HepG2 (cell line): ENCODE data around the gene IL10. TPM values are rescaled to one million over a fixed set of nuclear protein-coding genes. Genes with fewer than 3 reads are reported as not detected.

Source experiments
- ATAC-seq: fragments of 200-7000 bp; cut with Tn5 transposase; 3 replicates; pipeline ENCODE4 v1.9.1; 2020; ENCODE audit warnings: mild to moderate bottlenecking, moderate library complexity
- BruUV-seq: library from RNA; stranded (reverse); fragments of 400-500 nt; replicated peaks from 2 replicates; lab custom pipeline; 2021; lab: Mats Ljungman, UMichigan
- CTCF ChIA-PET: fragments of 300-600 bp; formaldehyde crosslinking; extraction: SDS; loops from one replicate; lab custom pipeline; 2021; ENCODE audit warnings: low total read pairs, inconsistent platforms, low intra/inter-chr PET ratio; lab: Yijun Ruan, JAX
- POLR2A ChIA-PET: fragments of 350-600 bp; sonication (Branson Sonifier 250); formaldehyde crosslinking; loops from one replicate; lab custom pipeline; 2020; ENCODE audit warnings: antibody characterized with exemption, inconsistent platforms; lab: Yijun Ruan, JAX
- DNase-seq: peaks from one replicate; pipeline ENCODE4 v3.0.0-alpha.2; 2015; ENCODE audit warnings: low spot score
- FAIRE-seq: peaks from 3 replicates; lab custom pipeline; 2011; peaks lifted over from hg19 to GRCh38; lab: Jason Lieb, UNC
- H2AFZ ChIP-seq: one replicate; pipeline ENCODE4 v1.6.1; 2011; ENCODE audit warnings: low read length, inconsistent platforms
- H3K27ac ChIP-seq: fragments of 300-600 bp; 3 replicates; pipeline ENCODE4 v1.8.0; 2011; ENCODE audit warnings: mixed run types, mild to moderate bottlenecking, mixed read lengths, low read length, inconsistent platforms; ENCODE audit not compliant: insufficient read depth; ENCODE audit errors: extremely low read length
- H3K27me3 ChIP-seq, 2 experiments: fragments of 200-600 bp in 1 of 2; 2 replicates in 1 of 2; 3 replicates in 1 of 2; pipeline versions ENCODE4 v1.6.0 to v1.8.0; 2011; ENCODE audit warnings: low read length in 2 of 2, mild to moderate bottlenecking in 2 of 2, moderate library complexity in 2 of 2, inconsistent platforms in 1 of 2; ENCODE audit not compliant: insufficient read depth in 2 of 2, control insufficient read depth in 1 of 2
- H3K36me3 ChIP-seq, 2 experiments: fragments of 200-600 bp in 1 of 2; replicated peaks in 1 of 2; 2 replicates in 1 of 2; 3 replicates in 1 of 2; pipeline versions ENCODE4 v1.5.1 to v1.8.0; 2011; ENCODE audit warnings: low read length in 2 of 2, inconsistent platforms in 1 of 2; ENCODE audit not compliant: insufficient read depth in 2 of 2, control insufficient read depth in 1 of 2
- H3K4me1 ChIP-seq: 2 replicates; pipeline ENCODE4 v1.5.1; 2012; ENCODE audit warnings: low read length, inconsistent platforms; ENCODE audit not compliant: insufficient read depth
- H3K4me2 ChIP-seq: 2 replicates; pipeline ENCODE4 v1.6.0; 2011; ENCODE audit warnings: low read depth, low read length, inconsistent platforms
- H3K4me3 ChIP-seq, 3 experiments: fragments of 200-600 bp in 1 of 3; sonication (generic), shearing (Covaris generic) in 1 of 3; replicated peaks in 1 of 3; 2 replicates each; pipeline ENCODE4 v1.5.1; 2011 to 2016; ENCODE audit warnings: low read length in 3 of 3, inconsistent platforms in 2 of 3, low read depth in 2 of 3, mild to moderate bottlenecking in 2 of 3, control low read depth in 1 of 3, mixed read lengths in 1 of 3; ENCODE audit not compliant: insufficient read depth in 1 of 3
- H3K79me2 ChIP-seq: one replicate; pipeline ENCODE4 v1.6.1; 2011; ENCODE audit warnings: low read length, inconsistent platforms; ENCODE audit not compliant: insufficient read depth
- H3K9ac ChIP-seq: 2 replicates; pipeline ENCODE4 v1.6.0; 2011; ENCODE audit warnings: mild to moderate bottlenecking, low read depth, low read length, inconsistent platforms; ENCODE audit not compliant: insufficient read depth
- H3K9me3 ChIP-seq: 2 replicates; pipeline ENCODE4 v1.5.1; 2012; ENCODE audit warnings: mild to moderate bottlenecking, low read length
- H4K20me1 ChIP-seq: 2 replicates; pipeline ENCODE4 v1.6.0; 2011; ENCODE audit warnings: inconsistent platforms, mild to moderate bottlenecking, low read length, moderate library complexity; ENCODE audit not compliant: insufficient read depth
- DBP ChIP-seq: sonication (generic); formaldehyde crosslinking; IDR thresholded peaks from 2 replicates; pipeline ENCODE4 v1.4.0; 2020; ENCODE audit warnings: missing genetic modification reagents; ENCODE audit errors: not compliant biosample characterization
- GATA4 ChIP-seq: sonication (generic); IDR thresholded peaks from 2 replicates; pipeline ENCODE4 v1.6.1; 2016; ENCODE audit warnings: antibody characterized with exemption, low read depth, borderline replicate concordance
- GTF2F1 ChIP-seq: fragments of 150-350 bp; IDR thresholded peaks from 2 replicates; pipeline ENCODE4 v1.6.1; 2014; ENCODE audit warnings: low read length
- NFIC ChIP-seq: IDR thresholded peaks from 2 replicates; pipeline ENCODE4 v1.6.1; 2012; ENCODE audit warnings: mild to moderate bottlenecking, low read length, inconsistent platforms
- PAX8 ChIP-seq: sonication (generic); formaldehyde crosslinking; IDR thresholded peaks from 2 replicates; pipeline ENCODE4 v1.8.0; 2022; ENCODE audit warnings: mild to moderate bottlenecking, missing genetic modification reagents, borderline replicate concordance
- RELA ChIP-seq: sonication (generic); formaldehyde crosslinking; IDR thresholded peaks from 2 replicates; pipeline ENCODE4 v1.4.0; 2020; ENCODE audit warnings: missing genetic modification reagents
- RXRA ChIP-seq: sonication (generic); formaldehyde crosslinking; IDR thresholded peaks from 2 replicates; pipeline ENCODE4 v1.5.1; 2020; ENCODE audit warnings: missing genetic modification reagents
- SP1 ChIP-seq, 2 experiments: fragments of 450-650 bp in 1 of 2; sonication (generic) in 1 of 2; formaldehyde crosslinking in 1 of 2; IDR thresholded peaks; 2 replicates each; pipeline versions ENCODE4 v1.4.0 to v1.6.1; 2016 to 2020; ENCODE audit warnings: missing genetic modification reagents in 1 of 2
- ZNF138 ChIP-seq: sonication (generic); formaldehyde crosslinking; IDR thresholded peaks from 2 replicates; pipeline ENCODE4 v1.5.0; 2020; ENCODE audit warnings: mild to moderate bottlenecking, low read depth, missing genetic modification reagents
- WGBS: methylation state at CpG from one replicate; pipeline ENCODE4 v1.1.6; 2017; ENCODE audit warnings: low lambda C conversion rate; 5-methylcytosine and 5-hydroxymethylcytosine counted together
- in situ Hi-C: cut with HindIII; loops from 2 replicates; pipeline ENCODE4 v1.10.0; 2017; ENCODE audit warnings: low pct_unique_long_range_greater_than_20kb; ENCODE audit not compliant: extremely low pct_ligation_motif_present
- intact Hi-C: fragments of 100-400 bp; cut with micrococcal nuclease; formaldehyde crosslinking; loops from one replicate; pipeline ENCODE4 v1.10.0; 2022; ENCODE audit not compliant: unreplicated experiment
- polyA plus RNA-seq, 8 experiments: library from polyadenylated mRNA; depleted of rRNA in 3 of 8; stranded (reverse) in 7 of 8; unstranded in 1 of 8; fragments of >200 nt; fragmentation: Illumina TruSeq in 4 of 8; extraction: Trizol in 4 of 8; gene quantifications; 2 replicates each; pipeline versions ENCODE4 v1.2.1 to v1.2.3, GENCODE V29; 2011 to 2016; ENCODE audit warnings: low read depth in 4 of 8, missing spikeins in 1 of 8, mixed read lengths in 1 of 8; ENCODE audit not compliant: insufficient read depth in 1 of 8
- total RNA-seq, 5 experiments: library from RNA; depleted of rRNA; stranded (reverse); fragments of >200 nt; fragmentation: Illumina TruSeq; extraction: Trizol; gene quantifications; 2 replicates each; pipeline ENCODE4 v1.2.3, GENCODE V29; 2016; ENCODE audit warnings: low read depth in 1 of 5
- TF ChIP-seq, protein P1 (sequence below): sonication (generic); formaldehyde crosslinking; IDR thresholded peaks from 2 replicates; pipeline ENCODE4 v1.5.0; 2020; ENCODE audit warnings: missing genetic modification reagents
- TF ChIP-seq, protein P2 (sequence below), 2 experiments: fragments of 450-650 bp in 1 of 2; sonication (generic) in 1 of 2; formaldehyde crosslinking; IDR thresholded peaks; 2 replicates each; pipeline versions ENCODE4 v1.5.0 to v1.8.0; 2020 to 2022; ENCODE audit warnings: mild to moderate bottlenecking in 1 of 2, missing genetic modification reagents in 1 of 2
- TF ChIP-seq, protein P3 (sequence below): sonication (generic); formaldehyde crosslinking; IDR thresholded peaks from 2 replicates; pipeline ENCODE4 v1.5.1; 2020; ENCODE audit warnings: mild to moderate bottlenecking, missing genetic modification reagents, moderate library complexity
- TF ChIP-seq, protein P4 (sequence below): sonication (generic); formaldehyde crosslinking; IDR thresholded peaks from 2 replicates; pipeline ENCODE4 v1.5.1; 2020; ENCODE audit warnings: missing genetic modification reagents, mild to moderate bottlenecking, borderline replicate concordance
- TF ChIP-seq, protein P5 (sequence below): sonication (generic); formaldehyde crosslinking; IDR thresholded peaks from 2 replicates; pipeline ENCODE4 v1.9.0; 2021; ENCODE audit warnings: missing genetic modification reagents, borderline replicate concordance

The IL10 gene
- total and polyA plus RNA-seq, 2 of the 13 experiments (the other 11 are each of a cell fraction or from before 2014, with no cell fraction given), result not detected

GRCh38 chr1:206723805-206724472 is 48.4 kb downstream of the IL10 start (continued):
- TF ChIP-seq SP1 (IDR thresholded peaks at IDR 0.05) (no peak), SP1 (CRISPR knock-in tag; IDR thresholded peaks at IDR 0.05) (no peak), PAX8 (CRISPR knock-in tag) (no peak)
- TF ChIP-seq, protein P1, sequence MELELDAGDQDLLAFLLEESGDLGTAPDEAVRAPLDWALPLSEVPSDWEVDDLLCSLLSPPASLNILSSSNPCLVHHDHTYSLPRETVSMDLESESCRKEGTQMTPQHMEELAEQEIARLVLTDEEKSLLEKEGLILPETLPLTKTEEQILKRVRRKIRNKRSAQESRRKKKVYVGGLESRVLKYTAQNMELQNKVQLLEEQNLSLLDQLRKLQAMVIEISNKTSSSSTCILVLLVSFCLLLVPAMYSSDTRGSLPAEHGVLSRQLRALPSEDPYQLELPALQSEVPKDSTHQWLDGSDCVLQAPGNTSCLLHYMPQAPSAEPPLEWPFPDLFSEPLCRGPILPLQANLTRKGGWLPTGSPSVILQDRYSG (CRISPR knock-in tag), result no peak
- TF ChIP-seq, all 625 proteins: peak for 0

DNA sequence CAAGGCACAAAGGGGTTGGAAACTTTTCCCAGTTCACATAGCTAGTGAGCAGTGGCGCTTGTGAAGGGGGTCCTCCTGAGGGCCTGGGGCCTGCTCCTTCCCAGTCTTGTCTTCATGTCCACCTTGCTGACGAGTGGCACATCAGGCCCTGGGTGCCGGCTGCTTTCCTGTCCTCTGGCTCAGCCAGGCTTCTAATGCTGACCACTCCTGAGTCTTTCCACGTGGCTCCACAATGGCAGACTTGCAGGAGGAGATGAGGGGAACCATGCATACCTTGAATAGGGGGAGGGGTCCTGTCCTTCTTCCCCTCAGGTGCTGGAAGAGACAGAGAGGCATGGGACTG is 48.9 kb downstream of the IL10 start:
- Histone ChIP-seq H3K4me3 (no peak overlapping the region), H3K9me3 (no peaks in the 10 kb centered on the region), H3K4me1 (peaks cover 23% of the 10 kb centered on the region), H3K4me2 (no peak overlapping the region), H3K27me3 (no peaks in the 10 kb centered on the region), H3K79me2 (peaks cover 23% of the 10 kb centered on the region), H3K36me3 (no peaks in the 10 kb centered on the region), H3K9ac (no peak overlapping the region), H2AFZ (no peak overlapping the region), H4K20me1 (peaks cover 31% of the 10 kb centered on the region), H3K27ac (no peak overlapping the region)
- BruUV-seq, result no TSS peak
- no peak for ATAC-seq
- in situ Hi-C loops (no loop called here), intact Hi-C loops (no loop called here)
- no peak for FAIRE-seq
- no peak for DNase-seq
- ChIA-PET CTCF (no interaction called here), POLR2A (no interaction called here)
- WGBS, result 95% methylated on average over 3 of the region's 4 CpGs
- TF ChIP-seq RXRA (CRISPR knock-in tag) (no peak), NFIC (no peak), ZNF138 (CRISPR knock-in tag) (no peak), RELA (CRISPR knock-in tag) (no peak), GATA4 (no peak), GTF2F1 (no peak), DBP (no peak)
- TF ChIP-seq, protein P2, sequence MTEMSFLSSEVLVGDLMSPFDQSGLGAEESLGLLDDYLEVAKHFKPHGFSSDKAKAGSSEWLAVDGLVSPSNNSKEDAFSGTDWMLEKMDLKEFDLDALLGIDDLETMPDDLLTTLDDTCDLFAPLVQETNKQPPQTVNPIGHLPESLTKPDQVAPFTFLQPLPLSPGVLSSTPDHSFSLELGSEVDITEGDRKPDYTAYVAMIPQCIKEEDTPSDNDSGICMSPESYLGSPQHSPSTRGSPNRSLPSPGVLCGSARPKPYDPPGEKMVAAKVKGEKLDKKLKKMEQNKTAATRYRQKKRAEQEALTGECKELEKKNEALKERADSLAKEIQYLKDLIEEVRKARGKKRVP (CRISPR knock-in tag; IDR thresholded peaks at IDR 0.05), result no peak
- TF ChIP-seq, protein P3, sequence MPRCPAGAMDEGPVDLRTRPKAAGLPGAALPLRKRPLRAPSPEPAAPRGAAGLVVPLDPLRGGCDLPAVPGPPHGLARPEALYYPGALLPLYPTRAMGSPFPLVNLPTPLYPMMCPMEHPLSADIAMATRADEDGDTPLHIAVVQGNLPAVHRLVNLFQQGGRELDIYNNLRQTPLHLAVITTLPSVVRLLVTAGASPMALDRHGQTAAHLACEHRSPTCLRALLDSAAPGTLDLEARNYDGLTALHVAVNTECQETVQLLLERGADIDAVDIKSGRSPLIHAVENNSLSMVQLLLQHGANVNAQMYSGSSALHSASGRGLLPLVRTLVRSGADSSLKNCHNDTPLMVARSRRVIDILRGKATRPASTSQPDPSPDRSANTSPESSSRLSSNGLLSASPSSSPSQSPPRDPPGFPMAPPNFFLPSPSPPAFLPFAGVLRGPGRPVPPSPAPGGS (CRISPR knock-in tag), result no peak
- TF ChIP-seq, protein P4, sequence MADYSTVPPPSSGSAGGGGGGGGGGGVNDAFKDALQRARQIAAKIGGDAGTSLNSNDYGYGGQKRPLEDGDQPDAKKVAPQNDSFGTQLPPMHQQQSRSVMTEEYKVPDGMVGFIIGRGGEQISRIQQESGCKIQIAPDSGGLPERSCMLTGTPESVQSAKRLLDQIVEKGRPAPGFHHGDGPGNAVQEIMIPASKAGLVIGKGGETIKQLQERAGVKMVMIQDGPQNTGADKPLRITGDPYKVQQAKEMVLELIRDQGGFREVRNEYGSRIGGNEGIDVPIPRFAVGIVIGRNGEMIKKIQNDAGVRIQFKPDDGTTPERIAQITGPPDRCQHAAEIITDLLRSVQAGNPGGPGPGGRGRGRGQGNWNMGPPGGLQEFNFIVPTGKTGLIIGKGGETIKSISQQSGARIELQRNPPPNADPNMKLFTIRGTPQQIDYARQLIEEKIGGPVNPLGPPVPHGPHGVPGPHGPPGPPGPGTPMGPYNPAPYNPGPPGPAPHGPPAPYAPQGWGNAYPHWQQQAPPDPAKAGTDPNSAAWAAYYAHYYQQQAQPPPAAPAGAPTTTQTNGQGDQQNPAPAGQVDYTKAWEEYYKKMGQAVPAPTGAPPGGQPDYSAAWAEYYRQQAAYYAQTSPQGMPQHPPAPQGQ, result no peak
- TF ChIP-seq, protein P5, sequence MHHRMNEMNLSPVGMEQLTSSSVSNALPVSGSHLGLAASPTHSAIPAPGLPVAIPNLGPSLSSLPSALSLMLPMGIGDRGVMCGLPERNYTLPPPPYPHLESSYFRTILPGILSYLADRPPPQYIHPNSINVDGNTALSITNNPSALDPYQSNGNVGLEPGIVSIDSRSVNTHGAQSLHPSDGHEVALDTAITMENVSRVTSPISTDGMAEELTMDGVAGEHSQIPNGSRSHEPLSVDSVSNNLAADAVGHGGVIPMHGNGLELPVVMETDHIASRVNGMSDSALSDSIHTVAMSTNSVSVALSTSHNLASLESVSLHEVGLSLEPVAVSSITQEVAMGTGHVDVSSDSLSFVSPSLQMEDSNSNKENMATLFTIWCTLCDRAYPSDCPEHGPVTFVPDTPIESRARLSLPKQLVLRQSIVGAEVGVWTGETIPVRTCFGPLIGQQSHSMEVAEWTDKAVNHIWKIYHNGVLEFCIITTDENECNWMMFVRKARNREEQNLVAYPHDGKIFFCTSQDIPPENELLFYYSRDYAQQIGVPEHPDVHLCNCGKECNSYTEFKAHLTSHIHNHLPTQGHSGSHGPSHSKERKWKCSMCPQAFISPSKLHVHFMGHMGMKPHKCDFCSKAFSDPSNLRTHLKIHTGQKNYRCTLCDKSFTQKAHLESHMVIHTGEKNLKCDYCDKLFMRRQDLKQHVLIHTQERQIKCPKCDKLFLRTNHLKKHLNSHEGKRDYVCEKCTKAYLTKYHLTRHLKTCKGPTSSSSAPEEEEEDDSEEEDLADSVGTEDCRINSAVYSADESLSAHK (CRISPR knock-in tag), result no peak
